LHCN-M2 (cell line): ENCODE measurements around the gene CXCR4. TPM values are rescaled to one million over a fixed set of nuclear protein-coding genes. Genes with fewer than 3 reads are reported as not detected.

Experiments
- DNase-seq: peaks from one replicate; pipeline ENCODE4 v3.0.0-alpha.2; 2012; ENCODE audit warnings: low read depth
- polyA plus RNA-seq: library from polyadenylated mRNA; unstranded; fragments of >200 nt; gene quantifications from one replicate; pipeline ENCODE4 v1.2.1, GENCODE V29; 2012; ENCODE audit warnings: missing spikeins
- total RNA-seq: library from RNA; depleted of rRNA; stranded (reverse); fragments of >200 nt; gene quantifications from 2 replicates; pipeline ENCODE4 v1.2.3, GENCODE V29; 2014; rRNA removed

CXCR4 gene
- total RNA-seq = not detected in 2 replicates
- polyA plus RNA-seq = not detected

- DNase-seq = no peak
Observed at GRCh38 chr2:136117909-136118818, at the start of gene CXCR4. Gene CXCR4, minus strand, starts transcription at chr2:136118149. Its CDS starts 89 bp downstream, at chr2:136118060.

DNA sequence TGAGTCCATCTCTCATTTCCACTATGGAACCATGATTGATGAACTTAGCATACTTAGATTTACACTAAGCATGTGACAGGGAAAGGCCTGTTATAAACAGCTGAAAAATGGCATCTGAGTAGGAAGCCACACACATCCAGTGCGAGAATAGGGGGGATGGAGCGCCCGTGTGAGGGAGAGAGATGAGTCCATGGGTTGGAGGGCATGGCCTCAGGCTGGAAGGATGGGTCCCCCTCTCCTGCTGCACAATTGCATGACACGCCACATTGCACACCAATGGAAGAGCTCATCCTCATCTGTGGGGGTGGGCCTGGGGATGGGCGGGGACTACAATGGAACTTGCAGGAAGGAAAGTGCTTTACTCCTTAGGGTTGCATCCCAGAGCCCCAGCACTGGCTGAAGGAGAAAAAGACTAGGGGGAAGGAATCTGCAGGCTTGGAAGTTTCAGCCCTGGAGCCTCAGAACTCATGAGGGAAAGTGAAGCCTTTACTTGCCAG, 46.4 kb upstream of the CXCR4 start:
- no peak for DNase-seq

DNA sequence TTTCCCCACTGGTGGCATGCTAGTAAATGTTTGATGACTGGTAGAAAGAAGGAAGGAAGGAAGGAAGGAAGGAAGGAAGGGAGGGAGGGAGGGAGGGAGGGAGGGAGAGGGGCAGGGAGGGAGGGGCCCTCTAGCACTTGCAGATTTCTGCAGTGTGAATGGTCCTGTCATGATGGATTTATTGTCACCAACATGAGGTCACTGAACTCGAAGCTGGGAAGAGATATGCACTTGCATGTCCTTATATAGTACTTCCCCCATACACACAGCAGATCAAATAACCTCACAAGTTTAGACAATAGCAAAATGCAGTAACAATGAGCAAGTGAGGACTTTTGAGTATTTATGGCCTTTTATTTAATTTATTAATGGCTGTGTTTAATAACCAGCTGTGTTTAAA, 44.5 kb upstream of the CXCR4 start:
- no peak for DNase-seq

GRCh38 chr2:136156411-136156810, 38.5 kb upstream of the CXCR4 start:
- no peak for DNase-seq

DNA sequence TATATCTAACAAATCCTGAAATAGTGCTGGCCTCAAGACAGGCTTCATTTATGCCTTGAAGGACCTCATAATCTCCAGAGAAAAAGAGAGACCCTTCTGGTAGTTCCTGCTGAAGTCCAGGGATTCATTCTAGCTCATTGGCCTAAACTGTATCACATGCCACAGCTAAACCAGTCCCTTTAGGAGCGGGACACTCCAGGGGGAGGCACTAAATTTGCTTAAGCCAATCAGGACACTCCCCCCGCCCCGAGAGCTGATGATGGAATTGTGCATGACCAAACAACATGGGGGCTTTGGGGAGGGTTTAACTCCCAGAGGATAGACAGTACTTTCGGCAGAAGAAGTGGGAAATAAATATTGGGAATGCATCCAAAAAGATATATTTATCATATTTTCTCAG, 36.4 kb upstream of the CXCR4 start:
- DNase-seq = no peak

GRCh38 chr2:136151021-136151971, 33.3 kb upstream of the CXCR4 start:
- DNase-seq = no peak

DNA sequence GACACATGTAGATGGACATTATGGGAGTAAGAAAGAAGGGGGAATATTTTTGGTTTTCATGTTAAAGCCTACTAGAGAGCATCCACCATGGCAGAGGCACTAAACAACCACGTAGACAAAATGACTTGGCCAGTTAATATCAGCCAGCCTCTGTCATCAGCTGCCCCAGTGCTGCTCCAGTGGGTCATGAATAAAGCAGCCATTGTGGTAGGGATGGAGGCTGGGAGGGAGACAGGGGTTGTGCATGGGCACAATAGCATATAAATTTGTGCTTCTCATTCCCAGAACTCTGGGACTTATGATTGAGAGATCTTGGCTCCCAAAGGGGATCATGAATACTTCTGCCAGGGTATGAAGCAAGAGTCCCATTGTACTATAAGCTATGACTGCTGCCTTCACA, 31.1 kb upstream of the CXCR4 start:
- DNase-seq = no peak

DNA sequence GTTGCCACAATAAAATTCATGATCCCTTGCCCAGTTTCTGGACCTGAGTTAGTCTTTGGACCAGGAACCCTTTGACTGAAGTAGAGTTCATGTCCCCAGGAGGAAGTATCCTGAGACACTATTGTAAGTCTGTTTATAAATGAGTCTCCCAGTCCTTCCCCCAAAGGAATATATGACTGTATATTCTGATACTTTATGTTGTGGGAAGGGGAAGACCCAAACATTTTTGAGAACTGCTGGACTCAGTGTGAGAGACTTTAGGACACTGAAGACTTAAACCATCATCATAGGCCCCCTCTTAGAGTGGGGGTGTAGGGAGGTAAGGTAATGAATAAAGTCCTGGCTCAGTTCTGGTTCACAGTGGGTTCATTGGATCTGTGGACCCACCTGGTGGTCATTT, 28.6 kb upstream of the CXCR4 start:
- DNase-seq = no peak

DNA sequence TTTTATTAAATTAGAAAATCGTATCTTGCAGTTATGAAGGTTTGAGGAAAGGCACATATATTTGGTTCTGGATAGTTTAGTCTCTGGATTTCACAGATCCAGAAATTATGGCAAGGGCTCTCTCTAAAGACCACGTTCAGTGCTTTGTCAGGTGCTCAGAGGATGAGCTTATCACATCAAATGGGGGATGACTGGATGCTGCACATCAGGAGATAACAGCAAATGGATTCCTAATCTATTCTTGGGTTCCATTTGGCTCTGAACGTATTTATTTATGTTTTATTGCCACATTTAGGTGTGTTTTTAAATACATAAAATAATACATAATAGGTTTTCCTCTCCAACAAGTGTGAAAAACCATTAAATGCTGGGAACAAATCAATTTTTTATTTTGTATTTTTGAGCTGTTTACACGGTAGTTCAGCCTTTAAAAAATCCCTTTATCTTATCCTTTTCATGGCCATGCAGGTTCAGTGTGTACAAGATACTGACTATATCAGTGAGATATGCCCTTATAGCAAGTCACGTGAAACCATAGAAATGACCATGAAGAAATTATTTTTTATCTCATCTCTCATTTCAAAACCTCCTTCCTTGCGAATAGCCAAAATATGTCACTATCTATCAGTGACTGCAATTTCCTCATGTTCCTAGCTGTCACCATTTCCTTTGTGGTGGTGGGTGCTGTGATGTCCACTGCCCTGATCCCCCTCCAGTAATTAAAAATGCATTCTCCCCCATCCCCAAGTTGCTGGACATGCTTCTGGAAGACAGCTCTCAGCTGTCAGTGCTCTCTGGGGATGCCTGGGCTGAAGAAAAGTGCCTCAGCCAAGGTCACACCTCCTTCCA, 25.9 kb upstream of the CXCR4 start:
- DNase-seq = no peak

DNA sequence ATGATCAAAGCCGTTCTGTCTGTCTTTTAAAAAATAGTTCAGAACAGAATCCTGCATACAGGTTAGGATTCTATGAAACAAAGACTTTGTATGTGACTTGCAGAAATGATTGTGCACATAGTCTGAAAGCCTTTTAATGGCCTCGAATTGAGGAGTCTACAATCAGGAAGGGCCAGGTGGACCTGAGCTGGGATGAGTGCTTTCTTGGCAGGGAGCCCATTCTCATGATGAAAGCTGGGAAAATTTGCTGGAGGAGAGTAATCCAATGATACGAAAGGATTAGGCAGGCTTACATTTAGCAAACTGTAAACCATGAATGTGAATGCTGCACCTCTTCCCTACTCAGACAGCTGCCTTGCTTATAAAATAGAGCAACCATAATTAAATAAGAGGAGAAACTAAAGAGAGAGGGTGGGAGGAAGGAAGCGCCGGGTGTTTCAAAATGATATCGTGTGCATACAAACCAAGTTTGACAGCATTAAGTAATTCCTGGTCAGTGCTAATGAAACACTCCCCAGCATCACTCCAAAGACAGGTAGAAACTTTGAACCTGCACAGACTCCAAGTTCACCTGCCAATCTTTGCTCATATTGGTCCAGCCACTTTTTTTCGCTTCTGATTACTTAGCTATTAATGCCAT, 23.7 kb upstream of the CXCR4 start:
- no peak for DNase-seq

GRCh38 chr2:136139631-136140030, 21.7 kb upstream of the CXCR4 start:
- DNase-seq = no peak

DNA sequence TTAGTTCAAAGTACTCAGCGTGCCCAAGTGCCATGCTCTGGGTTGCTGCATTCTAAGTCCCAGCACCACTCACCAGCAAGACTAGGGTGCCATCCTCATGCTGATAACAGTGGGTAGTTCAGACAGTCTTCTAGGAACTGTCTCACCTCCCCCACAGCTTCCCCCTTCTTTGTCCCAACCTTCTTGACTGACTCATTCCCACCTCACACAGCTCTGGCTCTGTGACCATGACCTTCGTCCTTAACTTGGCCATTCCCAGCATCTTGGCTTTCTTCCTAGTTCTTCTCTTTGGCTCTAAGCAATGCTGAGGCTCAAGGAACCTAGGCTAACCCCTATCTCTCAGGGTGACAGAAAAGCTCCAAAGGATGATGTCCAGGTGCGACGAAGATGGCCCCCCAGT, 20.0 kb upstream of the CXCR4 start:
- DNase-seq = no peak

GRCh38 chr2:136136931-136137330, 19.0 kb upstream of the CXCR4 start:
- DNase-seq = no peak

DNA sequence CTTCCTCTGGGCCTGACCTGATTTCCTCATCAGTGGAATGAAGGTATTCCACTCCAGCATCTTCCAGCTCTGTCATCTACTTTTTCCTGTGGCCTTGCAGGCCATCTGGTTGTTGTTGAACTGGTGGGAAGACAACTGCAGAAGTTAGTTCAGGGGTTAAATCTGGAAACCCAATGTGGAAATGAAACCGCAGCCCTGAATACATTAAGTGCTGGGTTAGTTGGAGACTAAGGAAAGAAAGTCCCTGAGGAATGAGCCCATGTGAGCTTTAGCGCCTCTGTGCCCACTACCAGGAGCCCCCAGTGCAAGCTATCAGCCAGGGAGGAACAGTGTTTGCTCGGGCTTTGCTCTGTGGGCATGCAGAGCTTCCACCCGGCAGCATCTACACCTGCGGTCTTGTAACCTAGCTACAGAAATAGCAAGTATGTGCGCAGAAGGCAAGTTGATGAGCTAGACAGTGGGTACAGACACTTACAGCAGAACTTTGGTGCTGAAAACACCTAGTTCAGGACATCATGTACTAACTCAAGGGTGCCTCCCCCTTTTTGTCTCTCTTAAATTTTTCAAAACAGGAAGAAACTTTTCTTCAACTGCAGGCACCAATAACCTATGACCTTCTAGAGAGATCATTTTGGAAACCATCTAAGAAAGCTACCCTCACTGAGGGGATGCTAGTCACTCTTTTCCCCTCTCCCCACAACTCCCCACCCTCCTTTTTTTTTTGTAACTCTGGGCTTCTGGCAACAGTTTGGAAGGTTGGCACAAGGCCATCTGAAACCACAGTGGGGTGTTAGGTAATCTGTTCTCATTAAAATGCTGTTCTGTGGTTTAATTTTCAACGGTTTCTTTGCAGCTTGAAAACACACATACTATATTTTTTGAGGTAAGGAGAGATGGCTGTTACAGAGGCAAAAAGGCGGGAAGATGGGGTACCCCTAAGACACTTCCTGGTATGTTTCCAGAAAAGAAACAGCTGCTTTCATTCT, 18.3 kb upstream of the CXCR4 start:
- no peak for DNase-seq

DNA sequence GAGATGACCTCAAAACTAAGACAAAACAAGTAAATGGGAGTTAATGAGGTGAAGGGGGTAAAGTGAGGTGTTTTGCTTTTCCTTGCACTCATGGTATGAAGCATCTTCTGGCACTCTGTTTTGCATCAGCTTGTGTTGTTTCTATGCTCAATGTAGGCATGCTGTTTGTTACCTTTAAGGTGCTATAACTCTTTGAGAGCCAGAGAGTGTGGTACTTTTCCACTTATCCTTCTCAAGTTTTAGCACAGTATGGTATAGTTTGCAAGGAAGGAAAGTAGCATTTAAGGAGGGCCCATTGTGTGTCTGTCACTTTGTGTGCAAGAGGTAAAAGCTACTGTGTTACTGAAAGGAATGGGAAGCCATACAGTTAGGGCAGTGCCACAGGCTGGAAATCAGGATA, 17.5 kb upstream of the CXCR4 start:
- no peak for DNase-seq

- no peak for DNase-seq
Observed at GRCh38 chr2:136134126-136134525, 16.2 kb upstream of the CXCR4 start.

- no peak for DNase-seq
Observed at GRCh38 chr2:136133586-136133985, 15.6 kb upstream of the CXCR4 start.

GRCh38 chr2:136133176-136133575, 15.2 kb upstream of the CXCR4 start:
- no peak for DNase-seq

DNA sequence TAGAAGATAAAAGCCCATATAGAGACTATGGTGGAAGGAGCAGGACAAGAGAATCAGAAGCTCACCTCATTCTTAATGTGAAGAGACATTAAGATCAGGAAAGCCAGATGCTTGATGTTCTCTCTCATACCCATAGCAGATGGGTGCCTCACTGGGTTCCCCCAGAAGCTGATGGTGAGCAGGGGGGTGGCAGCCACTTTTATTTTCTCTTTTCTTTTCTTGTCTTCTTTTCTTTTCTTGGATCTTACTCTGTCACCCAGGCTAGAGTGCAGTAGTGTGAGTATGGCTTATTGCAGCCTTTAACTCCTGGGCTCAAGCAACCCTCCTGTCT, 14.8 kb upstream of the CXCR4 start:
- no peak for DNase-seq
